Endothelial cell (in vitro differentiated cells): ENCODE data around the gene IRAK1. TPM values are rescaled to one million over a fixed set of nuclear protein-coding genes. Genes with fewer than 3 reads are reported as not detected.

Source experiments
- DNase-seq: peaks from one replicate; pipeline ENCODE4 v3.0.0; 2021; ENCODE audit warnings: low spot score
- H3K27ac Mint-ChIP-seq: one replicate; pipeline ENCODE4 v1.8.0; 2021; ENCODE audit warnings: mixed read lengths, inconsistent platforms; ENCODE audit not compliant: unreplicated experiment
- H3K27me3 Mint-ChIP-seq: one replicate; pipeline ENCODE4 v1.8.0; 2021; ENCODE audit warnings: mild to moderate bottlenecking, moderate library complexity, mixed read lengths, inconsistent platforms; ENCODE audit not compliant: unreplicated experiment
- H3K36me3 Mint-ChIP-seq: one replicate; pipeline ENCODE4 v1.8.0; 2021; ENCODE audit warnings: mild to moderate bottlenecking, low read depth, mixed read lengths, inconsistent platforms; ENCODE audit not compliant: unreplicated experiment
- H3K4me1 Mint-ChIP-seq: one replicate; pipeline ENCODE4 v1.8.0; 2021; ENCODE audit warnings: mild to moderate bottlenecking, mixed read lengths, inconsistent platforms; ENCODE audit not compliant: unreplicated experiment
- H3K4me3 Mint-ChIP-seq: one replicate; pipeline ENCODE4 v1.8.0; 2021; ENCODE audit warnings: mild to moderate bottlenecking, mixed read lengths, inconsistent platforms; ENCODE audit not compliant: unreplicated experiment
- H3K9me3 Mint-ChIP-seq: one replicate; pipeline ENCODE4 v1.8.0; 2021; ENCODE audit warnings: mixed read lengths, inconsistent platforms; ENCODE audit not compliant: unreplicated experiment
- total RNA-seq: library from RNA; stranded (reverse); fragmentation: NEBNext Ultra II Directional; extraction: Animal tissue kit (Norgen Biotek cat#: 25700); gene quantifications from one replicate; pipeline ENCODE4 v1.2.1, GENCODE V29; 2021; ENCODE audit not compliant: unreplicated experiment
- TF ChIP-seq, protein P1 (sequence below): fragments of 200-600 bp; sonication (generic); IDR thresholded peaks from one replicate; pipeline ENCODE4 v1.5.0; 2021; ENCODE audit warnings: antibody characterized with exemption; ENCODE audit not compliant: unreplicated experiment

The IRAK1 gene
- total RNA-seq, 1 donor from 2014 or later: 89.9 TPM

DNA sequence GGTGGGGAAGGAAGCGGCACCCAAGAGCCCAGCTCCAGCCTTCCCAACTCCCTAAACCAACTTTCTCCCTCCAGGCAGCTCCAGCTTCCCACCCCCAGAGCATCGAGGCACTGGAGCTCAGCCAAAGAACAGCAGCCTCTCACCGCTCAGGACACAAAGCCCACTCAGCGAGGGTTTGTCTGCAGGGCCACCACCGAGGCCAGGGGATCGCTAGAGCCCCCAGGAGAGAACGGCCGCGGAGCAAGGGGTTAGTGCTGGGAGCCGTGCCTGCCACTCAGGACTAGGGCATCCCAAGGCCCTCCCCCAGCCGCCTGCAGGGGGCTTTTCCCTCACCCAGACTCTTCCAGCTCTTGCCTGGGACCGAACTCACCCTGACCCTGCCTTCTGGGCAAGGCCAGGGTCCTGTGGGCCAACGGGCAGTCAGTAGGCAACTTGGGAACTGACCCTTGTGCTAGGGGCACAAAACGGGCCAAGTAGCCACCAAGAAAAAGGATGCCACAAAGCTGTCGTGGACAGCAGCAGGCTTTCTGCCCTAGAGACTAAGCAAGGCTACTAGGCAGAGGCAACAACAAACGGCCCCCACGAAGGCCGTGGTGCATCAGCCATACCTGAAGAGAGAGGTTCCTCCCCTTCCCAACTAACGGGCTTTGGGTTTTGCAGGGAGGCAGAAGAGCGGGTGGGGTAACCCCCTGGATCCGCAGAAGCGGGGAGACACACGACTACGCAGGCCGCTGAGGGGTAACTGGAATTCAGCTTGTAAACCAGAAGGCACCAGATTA, 50.4 kb downstream of the IRAK1 start:
- Mint-ChIP-seq H3K4me1 (peaks cover 24% of the 10 kb centered on the region), H3K36me3 (peaks cover 3% of the 10 kb centered on the region), H3K9me3 (no peaks in the 10 kb centered on the region), H3K4me3 (peak overlapping the region; percentile 97), H3K27me3 (peaks cover 12% of the 10 kb centered on the region), H3K27ac (no peak overlapping the region)
- no peak for DNase-seq
- TF ChIP-seq, protein P1, sequence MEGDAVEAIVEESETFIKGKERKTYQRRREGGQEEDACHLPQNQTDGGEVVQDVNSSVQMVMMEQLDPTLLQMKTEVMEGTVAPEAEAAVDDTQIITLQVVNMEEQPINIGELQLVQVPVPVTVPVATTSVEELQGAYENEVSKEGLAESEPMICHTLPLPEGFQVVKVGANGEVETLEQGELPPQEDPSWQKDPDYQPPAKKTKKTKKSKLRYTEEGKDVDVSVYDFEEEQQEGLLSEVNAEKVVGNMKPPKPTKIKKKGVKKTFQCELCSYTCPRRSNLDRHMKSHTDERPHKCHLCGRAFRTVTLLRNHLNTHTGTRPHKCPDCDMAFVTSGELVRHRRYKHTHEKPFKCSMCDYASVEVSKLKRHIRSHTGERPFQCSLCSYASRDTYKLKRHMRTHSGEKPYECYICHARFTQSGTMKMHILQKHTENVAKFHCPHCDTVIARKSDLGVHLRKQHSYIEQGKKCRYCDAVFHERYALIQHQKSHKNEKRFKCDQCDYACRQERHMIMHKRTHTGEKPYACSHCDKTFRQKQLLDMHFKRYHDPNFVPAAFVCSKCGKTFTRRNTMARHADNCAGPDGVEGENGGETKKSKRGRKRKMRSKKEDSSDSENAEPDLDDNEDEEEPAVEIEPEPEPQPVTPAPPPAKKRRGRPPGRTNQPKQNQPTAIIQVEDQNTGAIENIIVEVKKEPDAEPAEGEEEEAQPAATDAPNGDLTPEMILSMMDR: no peak

DNA sequence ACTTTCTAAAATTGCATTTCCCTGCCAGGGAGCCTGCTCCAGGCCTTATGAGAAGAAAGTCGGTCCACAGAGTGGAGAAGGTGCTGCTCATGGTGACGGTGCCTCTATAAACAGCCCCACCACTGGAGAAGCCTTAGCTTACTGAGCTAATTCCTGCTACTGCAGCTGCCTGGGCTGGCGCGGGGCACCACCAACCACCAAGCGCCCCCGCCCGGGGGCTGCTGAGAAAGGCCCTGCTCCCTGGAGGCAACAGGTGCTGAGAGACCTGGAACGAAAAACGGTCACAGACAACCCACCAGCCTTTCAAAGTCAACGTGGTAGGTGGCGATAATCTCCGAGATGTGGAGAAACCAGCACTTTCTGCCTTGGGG, 51.0 kb downstream of the IRAK1 start:
- TF ChIP-seq, protein P1: no peak
- peaks cover 21% of the 10 kb centered on the region for H3K4me1 Mint-ChIP-seq
- H3K36me3 Mint-ChIP-seq: peaks cover 3% of the 10 kb centered on the region
- H3K27ac Mint-ChIP-seq: no peak overlapping the region
- H3K4me3 Mint-ChIP-seq: peak overlapping the region; percentile 62
- DNase-seq: no peak
- no peaks in the 10 kb centered on the region for H3K9me3 Mint-ChIP-seq
- peaks cover 12% of the 10 kb centered on the region for H3K27me3 Mint-ChIP-seq

DNA sequence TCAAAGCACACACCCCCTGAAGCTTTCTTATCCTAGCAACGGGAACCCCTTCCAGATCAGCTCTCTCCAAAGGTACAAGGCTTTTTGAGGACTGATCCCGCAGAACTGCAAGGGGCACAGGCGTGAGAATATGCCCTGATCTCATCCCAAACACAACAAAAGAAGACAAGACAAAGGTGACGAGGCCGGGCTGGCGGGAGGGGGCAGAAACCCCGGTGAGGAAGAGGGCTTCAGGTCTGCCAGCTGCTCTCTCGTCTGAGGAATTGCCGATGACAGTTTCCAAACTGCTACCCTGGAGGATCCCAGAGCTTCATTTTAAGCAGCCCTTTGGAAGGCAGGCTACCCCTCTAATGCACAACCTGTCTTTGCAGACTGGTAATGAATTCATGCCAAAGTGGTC, 51.4 kb downstream of the IRAK1 start:
- DNase-seq: no peak
- peaks cover 12% of the 10 kb centered on the region for H3K27me3 Mint-ChIP-seq
- H3K27ac Mint-ChIP-seq: peak overlapping the region; percentile 61
- TF ChIP-seq, protein P1: no peak
- H3K4me1 Mint-ChIP-seq: peaks cover 17% of the 10 kb centered on the region
- peaks cover 3% of the 10 kb centered on the region for H3K36me3 Mint-ChIP-seq
- peak overlapping the region; percentile 83 for H3K4me3 Mint-ChIP-seq
- H3K9me3 Mint-ChIP-seq: no peaks in the 10 kb centered on the region

DNA sequence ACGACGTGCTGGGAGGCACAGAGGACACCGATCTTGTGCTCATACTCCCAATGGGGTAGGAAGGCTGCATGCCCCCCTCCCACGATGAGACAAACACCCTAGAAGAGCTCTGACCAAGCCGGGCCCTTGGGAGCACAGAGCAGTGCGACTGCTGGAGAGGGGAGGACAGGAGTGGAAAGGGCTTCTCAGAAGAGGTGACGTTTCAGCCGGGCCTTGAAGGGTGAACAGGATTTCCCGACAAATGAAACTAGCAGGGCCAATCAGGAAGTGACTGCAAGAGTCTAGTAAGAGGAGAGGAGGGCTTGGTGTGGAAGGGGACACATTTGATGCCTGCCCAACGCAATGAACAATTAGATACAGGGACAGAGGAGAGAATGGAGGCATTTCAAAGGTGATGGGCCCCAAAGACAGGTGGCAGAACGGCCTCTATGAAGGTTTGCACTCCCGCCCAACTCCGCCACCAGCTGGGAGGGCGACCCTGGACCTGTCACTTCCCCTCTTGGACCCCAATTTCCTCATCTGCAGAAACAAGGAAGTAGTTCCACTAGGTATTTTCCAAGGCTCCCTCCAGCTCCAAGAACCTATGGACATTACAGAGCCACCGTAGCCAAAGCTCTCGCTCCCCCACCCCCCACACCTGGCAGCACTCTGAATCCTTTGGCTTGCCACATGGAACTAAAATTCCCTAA, 52.0 kb downstream of the IRAK1 start:
- DNase-seq: no peak
- TF ChIP-seq, protein P1: no peak
- Mint-ChIP-seq H3K27me3 (peaks cover 12% of the 10 kb centered on the region), H3K27ac (peak overlapping the region; percentile 78), H3K4me3 (peak overlapping the region; percentile 83), H3K9me3 (no peaks in the 10 kb centered on the region), H3K36me3 (peaks cover 3% of the 10 kb centered on the region), H3K4me1 (peaks cover 14% of the 10 kb centered on the region)
